Nephron progenitor cell (in vitro differentiated cells): Measurements from ENCODE around the gene UMAD1.

Source experiments
- DNase-seq: peaks from one replicate; pipeline ENCODE4 v3.0.0; 2021
- H3K27ac Mint-ChIP-seq: 2 replicates; pipeline ENCODE4 v1.8.0; 2021; ENCODE audit warnings: mild to moderate bottlenecking, moderate library complexity, mixed read lengths
- H3K27me3 Mint-ChIP-seq: 2 replicates; pipeline ENCODE4 v1.8.0; 2021; ENCODE audit warnings: mild to moderate bottlenecking, low read depth, mixed read lengths; ENCODE audit not compliant: poor library complexity
- H3K36me3 Mint-ChIP-seq: 2 replicates; pipeline ENCODE4 v1.8.0; 2021; ENCODE audit warnings: low read depth, mixed read lengths
- H3K4me1 Mint-ChIP-seq: 2 replicates; pipeline ENCODE4 v1.8.0; 2021; ENCODE audit warnings: mixed read lengths
- H3K4me3 Mint-ChIP-seq: 2 replicates; pipeline ENCODE4 v1.8.0; 2021; ENCODE audit warnings: mild to moderate bottlenecking, moderate library complexity, mixed read lengths
- H3K9me3 Mint-ChIP-seq: 2 replicates; pipeline ENCODE4 v1.8.0; 2021; ENCODE audit warnings: mild to moderate bottlenecking, moderate library complexity, mixed read lengths
- TF ChIP-seq, protein P1 (sequence below): fragments of 200-600 bp; sonication (generic); IDR thresholded peaks from 2 replicates; pipeline ENCODE4 v1.5.0; 2021; ENCODE audit warnings: antibody characterized with exemption

UMAD1 gene

DNA sequence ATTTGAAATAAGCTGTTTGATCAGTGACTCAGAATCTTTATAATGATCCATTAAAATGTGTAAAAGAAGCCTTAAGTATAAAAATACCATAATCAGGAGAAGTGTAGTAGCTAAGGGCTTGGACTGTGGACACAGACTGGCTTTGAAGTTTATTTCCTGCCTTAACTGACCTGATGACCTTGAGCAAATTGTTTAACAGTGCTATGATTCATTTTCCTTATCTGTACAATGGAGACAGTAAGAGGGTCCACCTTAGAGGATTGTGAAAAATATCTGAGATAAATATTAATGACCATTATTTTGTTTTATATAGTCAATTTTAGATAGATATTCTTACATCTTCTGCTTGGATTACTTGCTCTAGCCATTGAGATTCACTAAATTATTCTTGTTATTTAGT is 91.2 kb downstream of the UMAD1 start:
- H3K27ac Mint-ChIP-seq = no peak overlapping the region
- H3K27me3 Mint-ChIP-seq = peaks cover 7% of the 10 kb centered on the region
- H3K9me3 Mint-ChIP-seq = peaks cover 6% of the 10 kb centered on the region

DNA sequence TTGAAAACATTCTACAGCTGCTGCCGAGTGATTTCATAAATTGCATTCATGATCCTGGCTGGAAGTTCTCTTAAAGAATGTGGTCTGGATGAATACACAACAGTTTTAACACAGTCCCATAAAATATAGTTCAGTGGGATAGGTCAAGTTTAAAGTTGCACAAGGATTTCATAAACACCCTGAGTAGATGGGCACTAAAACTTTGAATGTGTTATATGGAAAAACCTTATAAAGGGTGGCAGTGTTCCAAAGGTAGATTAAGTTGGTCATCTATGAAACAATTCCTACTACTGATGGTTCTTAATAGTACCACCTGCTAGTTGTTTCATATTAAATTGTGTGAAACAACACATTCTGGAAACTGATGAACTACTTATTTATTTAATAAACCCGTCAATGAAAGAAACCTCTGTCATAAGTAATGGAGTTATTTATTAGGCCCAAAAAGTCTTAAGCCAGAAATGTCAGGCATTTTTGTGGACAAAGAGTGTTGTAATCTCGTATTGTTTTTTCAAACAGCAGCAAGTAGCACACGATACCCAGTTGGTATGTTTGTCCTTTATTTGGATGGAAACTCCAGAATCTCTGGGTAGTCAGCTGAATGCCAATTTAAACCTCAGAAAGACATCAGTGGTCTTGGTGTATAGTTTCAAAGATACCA is 92.2 kb downstream of the UMAD1 start:
- Mint-ChIP-seq H3K4me1 (peaks cover 17% of the 10 kb centered on the region), H3K36me3 (no peaks in the 10 kb centered on the region), H3K27ac (no peak overlapping the region), H3K4me3 (no peak overlapping the region), H3K9me3 (no peaks in the 10 kb centered on the region), H3K27me3 (peaks cover 4% of the 10 kb centered on the region)
- TF ChIP-seq, protein P1, sequence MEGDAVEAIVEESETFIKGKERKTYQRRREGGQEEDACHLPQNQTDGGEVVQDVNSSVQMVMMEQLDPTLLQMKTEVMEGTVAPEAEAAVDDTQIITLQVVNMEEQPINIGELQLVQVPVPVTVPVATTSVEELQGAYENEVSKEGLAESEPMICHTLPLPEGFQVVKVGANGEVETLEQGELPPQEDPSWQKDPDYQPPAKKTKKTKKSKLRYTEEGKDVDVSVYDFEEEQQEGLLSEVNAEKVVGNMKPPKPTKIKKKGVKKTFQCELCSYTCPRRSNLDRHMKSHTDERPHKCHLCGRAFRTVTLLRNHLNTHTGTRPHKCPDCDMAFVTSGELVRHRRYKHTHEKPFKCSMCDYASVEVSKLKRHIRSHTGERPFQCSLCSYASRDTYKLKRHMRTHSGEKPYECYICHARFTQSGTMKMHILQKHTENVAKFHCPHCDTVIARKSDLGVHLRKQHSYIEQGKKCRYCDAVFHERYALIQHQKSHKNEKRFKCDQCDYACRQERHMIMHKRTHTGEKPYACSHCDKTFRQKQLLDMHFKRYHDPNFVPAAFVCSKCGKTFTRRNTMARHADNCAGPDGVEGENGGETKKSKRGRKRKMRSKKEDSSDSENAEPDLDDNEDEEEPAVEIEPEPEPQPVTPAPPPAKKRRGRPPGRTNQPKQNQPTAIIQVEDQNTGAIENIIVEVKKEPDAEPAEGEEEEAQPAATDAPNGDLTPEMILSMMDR = no peak
- no peak for DNase-seq

More for the DNA sequence above, 91.2 kb downstream of the UMAD1 start:
- H3K4me1 Mint-ChIP-seq = peaks cover 12% of the 10 kb centered on the region
- H3K36me3 Mint-ChIP-seq = no peaks in the 10 kb centered on the region
- H3K4me3 Mint-ChIP-seq = no peak overlapping the region
- TF ChIP-seq, protein P1 = no peak
- DNase-seq = no peak

DNA sequence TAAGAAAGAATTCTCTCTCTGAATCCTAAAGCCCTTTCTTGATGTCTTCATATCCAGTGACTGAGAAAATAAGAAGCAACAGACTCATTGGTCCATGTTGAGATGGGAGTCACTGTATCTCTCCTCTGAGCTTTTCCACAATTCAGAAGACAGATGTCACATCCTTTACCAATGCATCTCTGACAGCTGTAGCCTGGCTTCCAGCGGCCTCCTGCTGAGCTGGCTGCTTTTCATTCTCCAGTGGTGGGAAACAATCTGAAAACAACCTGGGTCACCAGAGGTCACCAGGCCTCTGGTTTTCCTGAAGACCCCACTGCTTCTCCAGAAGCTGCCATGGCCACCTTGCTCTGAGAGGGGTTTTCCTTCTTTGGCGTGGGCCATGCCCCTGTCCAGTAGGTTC is 96.1 kb downstream of the UMAD1 start:
- H3K27me3 Mint-ChIP-seq = peaks cover 3% of the 10 kb centered on the region
- TF ChIP-seq, protein P1 = no peak
- peaks cover 18% of the 10 kb centered on the region for H3K4me1 Mint-ChIP-seq
- H3K27ac Mint-ChIP-seq = no peak overlapping the region
- DNase-seq = peak; percentile 10
- H3K36me3 Mint-ChIP-seq = no peaks in the 10 kb centered on the region
- no peaks in the 10 kb centered on the region for H3K9me3 Mint-ChIP-seq
- no peak overlapping the region for H3K4me3 Mint-ChIP-seq

DNA sequence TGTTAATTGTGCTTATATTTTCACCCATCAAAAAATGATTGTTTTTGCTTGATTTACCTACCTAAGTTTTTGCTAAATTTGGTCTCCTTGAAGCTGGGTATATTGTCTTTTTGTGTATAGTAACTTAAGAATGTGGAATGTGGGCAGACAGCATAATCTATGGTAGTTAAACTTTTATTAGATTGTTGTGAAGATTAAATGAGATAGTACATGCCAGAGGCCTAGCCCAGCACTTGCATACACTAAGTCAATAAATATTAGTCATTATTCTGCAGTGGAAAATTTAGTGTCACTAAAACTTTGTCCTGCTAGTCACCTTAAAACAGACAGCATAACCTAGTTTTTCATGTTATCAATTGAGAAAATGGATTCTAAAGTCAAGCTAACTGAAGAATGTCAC is 97.1 kb downstream of the UMAD1 start:
- Mint-ChIP-seq H3K4me3 (no peak overlapping the region), H3K27me3 (peaks cover 3% of the 10 kb centered on the region), H3K4me1 (peaks cover 23% of the 10 kb centered on the region), H3K36me3 (no peaks in the 10 kb centered on the region), H3K27ac (no peak overlapping the region), H3K9me3 (no peaks in the 10 kb centered on the region)
- DNase-seq = no peak
- TF ChIP-seq, protein P1 = no peak

DNA sequence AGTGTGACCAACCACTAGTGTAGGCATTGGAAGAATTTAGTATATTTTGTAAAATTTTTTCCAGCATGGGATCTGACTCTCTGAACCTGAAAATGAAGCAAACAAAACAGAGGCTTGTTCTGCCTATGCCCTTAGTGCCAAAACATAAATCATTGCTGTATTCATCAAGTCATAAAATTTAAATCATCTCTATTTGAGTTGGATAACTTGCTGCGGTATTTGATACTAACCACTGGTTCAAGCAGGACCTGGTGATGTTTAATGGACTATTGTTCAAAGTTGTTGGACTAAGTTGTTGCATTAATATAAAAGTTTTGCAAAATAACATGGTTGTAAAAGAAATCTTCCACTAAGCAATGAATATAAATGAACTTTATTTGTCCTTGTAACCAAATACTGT is 97.6 kb downstream of the UMAD1 start:
- TF ChIP-seq, protein P1 = no peak
- DNase-seq = no peak
- peaks cover 23% of the 10 kb centered on the region for H3K4me1 Mint-ChIP-seq
- H3K4me3 Mint-ChIP-seq = no peak overlapping the region
- no peak overlapping the region for H3K27ac Mint-ChIP-seq
- H3K9me3 Mint-ChIP-seq = no peaks in the 10 kb centered on the region
- H3K36me3 Mint-ChIP-seq = no peaks in the 10 kb centered on the region
- peaks cover 3% of the 10 kb centered on the region for H3K27me3 Mint-ChIP-seq

DNA sequence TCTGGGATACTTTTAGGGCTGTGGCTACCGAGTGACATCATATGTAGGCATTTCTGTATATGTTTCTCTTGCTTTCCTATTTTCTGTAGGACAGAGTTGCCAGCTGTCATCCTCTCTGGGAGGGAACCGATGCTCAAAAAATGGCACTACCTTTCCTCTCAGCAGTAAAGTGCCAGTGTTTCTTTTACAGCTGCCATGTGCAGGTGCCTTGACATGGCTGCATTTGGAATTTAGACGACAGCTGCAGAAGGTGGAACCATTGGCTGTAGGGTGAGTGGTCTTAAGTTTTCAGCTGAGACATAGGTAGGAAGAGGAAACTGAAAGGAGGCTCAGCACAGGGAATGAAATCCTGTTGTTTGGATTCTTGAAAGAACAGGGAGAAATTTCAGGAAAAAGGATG is 98.1 kb downstream of the UMAD1 start:
- no peak for DNase-seq
- Mint-ChIP-seq H3K36me3 (no peaks in the 10 kb centered on the region), H3K27me3 (peaks cover 3% of the 10 kb centered on the region), H3K4me3 (no peak overlapping the region), H3K9me3 (no peaks in the 10 kb centered on the region), H3K27ac (peak overlapping the region; percentile 93), H3K4me1 (peaks cover 23% of the 10 kb centered on the region)
- TF ChIP-seq, protein P1 = no peak
